Globus pallidus (tissue), 1 donor: ENCODE results near the gene TFAP2B.

Experiments used
- DNase-seq: peaks from one replicate; pipeline ENCODE4 v3.0.0-alpha.2; 2015; ENCODE audit warnings: low spot score

The TFAP2B gene

GRCh38 chr6:50818673-50819072, at the start of gene TFAP2B:
Gene TFAP2B, plus strand, starts transcription at chr6:50818871. Its CDS starts 21 bp downstream, at chr6:50818892.
- DNase-seq: no peak

- DNase-seq: no peak
These were observed 40.0 kb upstream of the TFAP2B start for GRCh38 chr6:50778696-50779095.

GRCh38 chr6:50780382-50780781, 38.3 kb upstream of the TFAP2B start:
- no peak for DNase-seq

DNA sequence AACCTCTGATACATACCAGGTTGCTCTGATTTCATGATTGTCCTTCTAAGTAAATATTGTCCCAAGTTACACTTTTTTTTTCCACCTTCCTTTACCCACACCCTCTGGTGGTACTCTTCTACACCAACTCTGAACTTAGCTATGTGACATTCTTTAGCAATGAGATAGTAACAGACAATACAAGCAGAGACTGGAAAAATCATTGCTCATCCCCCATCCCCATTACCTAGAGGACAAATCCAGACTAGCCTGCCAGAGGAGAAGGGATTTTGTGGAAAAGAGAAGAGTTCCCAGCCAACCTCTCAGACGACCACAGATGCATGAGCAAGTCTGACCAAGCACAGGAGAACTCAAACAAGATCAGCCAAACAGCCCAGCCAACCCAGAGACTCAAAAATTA, 32.8 kb upstream of the TFAP2B start:
- no peak for DNase-seq

- DNase-seq: peak; percentile 29
These were observed 26.7 kb upstream of the TFAP2B start for GRCh38 chr6:50791900-50792508.

- no peak for DNase-seq
These were observed 25.9 kb upstream of the TFAP2B start for GRCh38 chr6:50792771-50793170.

DNA sequence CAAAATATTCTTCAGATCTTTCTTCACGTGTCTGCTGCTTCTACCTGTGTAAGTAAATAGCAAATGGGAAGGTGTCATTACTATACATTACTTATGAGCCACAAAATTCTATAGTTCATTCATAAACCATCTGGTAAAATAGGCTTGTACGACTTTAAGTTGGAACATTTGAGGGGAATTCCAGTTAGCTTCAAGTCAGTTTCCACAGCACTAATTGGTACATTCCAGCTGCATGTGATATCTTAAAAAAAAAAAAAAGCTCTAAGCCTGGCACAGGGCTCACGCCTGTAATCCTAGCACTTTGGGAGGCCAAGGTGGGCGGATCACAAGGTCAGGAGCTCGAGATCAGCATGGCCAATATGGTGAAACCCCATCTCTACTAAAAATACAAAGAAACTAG, 23.1 kb upstream of the TFAP2B start:
- DNase-seq: no peak

GRCh38 chr6:50804283-50804682, 14.4 kb upstream of the TFAP2B start:
- DNase-seq: no peak

- no peak for DNase-seq
These were observed 11.6 kb upstream of the TFAP2B start for GRCh38 chr6:50807035-50807434.

- DNase-seq: no peak
These were observed 3.1 kb upstream of the TFAP2B start for GRCh38 chr6:50815436-50816114.

DNA sequence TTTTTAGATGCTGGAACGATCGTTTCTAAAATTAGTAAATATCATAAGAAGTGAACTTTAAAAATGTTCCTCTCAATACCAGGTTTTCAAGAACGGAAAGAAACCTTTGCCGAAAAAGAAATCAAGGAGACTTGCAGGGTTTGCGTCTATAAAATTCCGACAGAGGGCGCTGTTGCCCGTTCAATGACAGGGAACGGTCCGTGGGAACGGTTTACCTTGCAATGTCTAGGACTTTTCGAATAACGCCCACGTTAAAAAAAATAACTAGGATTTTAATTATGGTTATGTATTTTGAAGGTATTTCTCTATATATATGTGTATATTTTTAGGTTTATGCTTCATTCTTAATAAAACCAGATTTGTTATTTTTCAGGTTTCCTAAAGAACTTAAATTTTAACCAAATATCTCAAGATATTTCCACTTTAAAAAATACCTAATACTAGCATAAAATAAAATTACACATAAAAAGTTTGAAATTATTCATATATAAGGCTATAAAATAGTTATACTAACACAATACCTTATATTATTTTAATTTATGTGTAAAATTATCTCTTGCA, 2.5 kb upstream of the TFAP2B start:
- DNase-seq: peak; percentile 66

DNA sequence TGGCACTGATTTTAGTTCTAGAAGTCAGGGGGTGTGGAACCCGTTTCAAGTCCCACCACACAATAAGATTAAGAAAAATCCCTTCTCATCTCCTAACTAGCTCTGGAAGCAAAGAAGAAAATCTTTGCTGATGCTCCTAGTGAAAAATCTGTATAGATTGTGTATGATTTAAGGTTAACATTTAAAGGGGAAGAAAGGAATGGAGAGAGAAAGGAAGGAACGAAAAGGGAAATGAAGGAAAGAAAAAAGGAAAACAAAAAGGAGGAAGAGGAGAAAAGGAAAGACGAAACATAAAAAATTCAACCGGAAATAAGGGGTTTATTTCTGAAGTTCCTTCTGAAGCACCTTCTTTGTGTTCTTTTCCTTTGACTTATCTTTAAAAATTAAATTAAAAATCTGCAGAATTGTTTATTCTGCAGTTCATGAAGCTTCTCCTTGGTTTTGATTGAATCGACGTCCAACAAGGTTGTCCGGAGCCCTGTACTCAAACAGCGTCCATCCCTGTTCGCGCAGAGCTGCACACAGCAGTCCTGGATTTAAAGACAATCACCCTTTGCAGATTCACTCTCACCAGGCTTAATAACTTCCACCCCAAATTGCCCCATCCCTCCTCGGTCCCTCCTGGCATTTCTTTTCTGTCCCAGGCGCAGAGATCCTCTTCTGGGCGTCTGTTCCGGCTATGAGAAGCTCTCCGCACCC, 1.6 kb upstream of the TFAP2B start:
- no peak for DNase-seq

DNA sequence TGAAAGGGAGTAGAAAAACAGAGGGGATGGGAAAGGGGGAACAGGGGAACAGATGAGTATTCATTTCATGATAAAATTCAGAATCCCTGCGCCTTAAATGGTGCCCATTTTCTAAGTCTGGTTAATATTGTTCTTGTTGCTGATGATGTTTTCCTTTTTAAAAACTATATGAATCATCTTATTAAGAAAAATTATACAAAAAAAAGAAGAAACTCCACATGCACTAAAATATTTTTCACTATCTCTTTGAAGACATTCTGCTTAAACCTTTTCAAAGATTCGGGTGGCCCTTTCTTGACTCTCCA, 1.1 kb upstream of the TFAP2B start:
- DNase-seq: no peak

- DNase-seq: no peak
These were observed 651 bp upstream of the TFAP2B start for GRCh38 chr6:50818020-50818419.

GRCh38 chr6:50819466-50819903, 814 bp downstream of the TFAP2B start:
- DNase-seq: no peak

- DNase-seq: no peak
These were observed 1.5 kb downstream of the TFAP2B start for GRCh38 chr6:50819904-50820868.

DNA sequence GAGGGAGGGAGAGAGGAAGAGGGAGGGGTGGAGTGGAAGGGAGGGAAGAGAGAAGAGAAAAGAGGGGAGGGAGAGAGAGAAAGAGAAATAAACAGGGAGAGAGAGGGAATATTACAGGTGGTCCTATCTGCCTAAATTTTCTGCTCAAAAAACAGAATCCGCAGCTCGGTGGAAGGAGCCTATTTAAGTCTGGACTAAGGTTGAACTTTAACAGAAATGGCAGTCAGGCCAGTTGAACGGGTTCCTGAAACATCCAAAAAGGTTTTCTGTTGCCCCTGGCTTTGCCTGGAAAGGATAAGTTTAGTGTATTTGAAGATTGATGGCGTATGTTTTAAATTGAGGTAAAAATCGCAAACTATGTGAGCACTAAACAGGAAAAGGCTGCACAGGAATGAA, 2.2 kb downstream of the TFAP2B start:
- no peak for DNase-seq

- no peak for DNase-seq
These were observed 2.9 kb downstream of the TFAP2B start for GRCh38 chr6:50821441-50822077.

- no peak for DNase-seq
These were observed 3.4 kb downstream of the TFAP2B start for GRCh38 chr6:50822078-50822476.

DNA sequence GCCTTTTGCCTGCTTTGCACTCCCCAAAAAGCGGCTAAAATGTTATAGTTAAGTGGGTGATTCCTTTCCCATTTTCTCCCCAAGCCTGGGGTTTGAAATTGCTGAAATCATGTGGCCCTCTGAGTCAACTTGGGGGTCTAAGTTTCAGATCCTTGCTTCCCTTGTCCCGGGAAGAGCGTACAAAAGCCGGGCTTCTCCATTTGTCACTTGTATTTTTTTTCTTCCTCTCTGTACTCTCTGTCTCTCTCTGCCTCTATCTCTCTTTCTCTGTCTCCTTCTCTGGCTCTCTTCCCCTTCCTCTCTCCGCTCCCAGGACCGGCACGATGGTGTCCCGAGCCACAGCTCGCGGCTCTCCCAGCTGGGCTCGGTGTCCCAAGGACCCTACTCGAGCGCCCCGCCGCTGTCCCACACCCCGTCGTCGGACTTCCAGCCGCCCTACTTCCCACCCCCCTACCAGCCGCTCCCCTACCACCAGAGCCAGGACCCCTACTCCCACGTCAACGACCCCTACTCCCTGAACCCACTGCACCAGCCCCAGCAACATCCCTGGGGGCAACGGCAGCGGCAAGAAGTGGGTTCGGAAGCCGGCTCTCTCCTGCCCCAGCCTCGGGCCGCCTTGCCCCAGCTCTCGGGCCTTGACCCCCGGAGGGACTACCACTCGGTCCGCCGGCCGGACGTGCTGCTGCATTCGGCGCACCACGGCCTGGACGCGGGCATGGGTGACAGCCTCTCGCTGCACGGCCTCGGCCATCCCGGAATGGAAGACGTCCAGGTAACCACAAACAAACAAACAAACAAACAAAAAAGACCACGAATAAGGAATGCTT, 4.6 kb downstream of the TFAP2B start:
- no peak for DNase-seq

GRCh38 chr6:50824552-50824951, 5.9 kb downstream of the TFAP2B start:
- DNase-seq: no peak
